SHP77 treated with DMSO at 0.1 percent for 48 hours (cell line): Measurements from ENCODE around the gene PLXND1.
"Not testable (repeated sequence)": the region's sequence is repeated elsewhere in the genome, so short reads cannot be mapped to it uniquely, and the experiment has no call there.

Experiments
- DNase-seq: peaks from one replicate; lab custom pipeline; 2025; lab: John Stamatoyannopoulos, UW

The PLXND1 gene

DNA sequence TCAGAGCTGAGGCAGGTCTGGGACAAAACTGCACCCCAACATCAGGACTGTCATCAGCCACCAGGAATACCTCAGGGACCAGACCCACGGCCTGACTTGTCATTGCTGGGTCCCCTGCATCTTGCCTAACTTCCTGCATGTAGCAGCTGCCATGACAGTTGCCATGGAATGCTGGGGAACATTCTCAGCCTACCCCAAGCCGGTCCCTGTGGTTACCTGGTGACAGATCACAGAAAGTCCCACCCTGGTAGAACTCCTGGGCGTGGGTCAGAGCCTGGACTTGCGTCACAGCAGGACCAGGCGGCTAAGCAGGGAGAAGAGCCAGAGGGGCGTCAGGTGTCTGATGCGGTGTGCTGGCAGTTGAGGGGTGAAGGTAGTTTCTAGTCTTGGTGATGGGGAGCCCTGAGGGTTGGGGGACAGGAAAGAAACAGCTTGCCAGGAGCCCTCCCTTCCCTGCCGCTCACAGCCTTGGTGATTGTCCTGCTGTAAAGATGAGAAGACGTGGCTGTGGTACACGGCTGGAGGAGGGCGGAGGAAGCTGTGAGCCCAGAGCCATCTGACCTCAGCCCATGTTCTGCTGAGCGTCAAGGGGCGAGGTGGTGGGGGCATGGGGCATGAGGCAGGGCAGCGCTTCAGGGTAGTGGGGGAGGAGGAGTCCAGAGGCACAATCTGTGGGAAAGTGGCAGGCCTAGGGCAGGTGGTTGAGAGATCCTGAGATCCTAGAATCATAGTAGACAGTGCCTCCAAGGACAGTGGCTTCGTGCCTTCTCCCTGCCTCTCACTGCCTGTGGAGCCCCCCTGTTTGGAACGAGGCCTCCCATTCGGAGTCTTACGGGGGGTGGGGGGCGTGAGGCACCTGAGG, 58.1 kb downstream of the PLXND1 start:
- DNase-seq: no peak

DNA sequence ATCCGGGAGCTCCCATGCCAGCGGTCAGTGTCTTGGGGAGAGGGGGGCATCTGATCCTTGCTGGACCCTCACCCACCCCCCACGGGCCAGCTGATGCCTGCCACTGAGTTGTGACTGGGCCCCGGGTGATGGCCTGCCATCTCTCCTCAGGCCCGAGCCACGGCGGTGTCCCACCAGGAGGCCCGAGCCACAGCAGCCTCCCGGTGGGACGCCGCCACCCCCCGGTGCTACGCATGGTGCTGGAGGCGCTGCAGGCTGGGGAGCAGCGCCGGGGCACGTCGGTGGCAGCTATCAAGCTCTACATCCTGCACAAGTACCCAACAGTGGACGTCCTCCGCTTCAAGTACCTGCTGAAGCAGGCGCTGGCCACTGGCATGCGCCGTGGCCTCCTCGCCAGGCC, 59.2 kb downstream of the PLXND1 start:
- no peak for DNase-seq

DNA sequence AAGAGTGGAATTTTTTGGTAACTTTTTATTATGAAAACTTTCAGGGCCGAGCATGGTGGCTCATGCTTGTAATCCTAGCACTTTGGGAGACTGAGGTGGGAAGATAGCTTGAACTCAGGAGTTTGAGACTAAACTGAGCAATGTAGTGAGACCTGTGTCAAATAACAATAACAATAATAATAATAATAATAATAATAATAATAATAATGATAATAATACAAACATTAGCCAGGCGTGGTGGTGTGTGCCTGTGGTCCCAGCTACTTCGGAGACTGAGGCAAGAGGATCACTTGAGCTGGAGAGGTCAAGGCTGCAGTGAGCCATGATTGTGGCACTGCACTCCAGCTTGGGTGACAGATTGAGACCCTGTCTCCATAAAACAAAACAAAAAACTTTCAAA, 60.5 kb downstream of the PLXND1 start:
- DNase-seq: not testable (repeated sequence)

DNA sequence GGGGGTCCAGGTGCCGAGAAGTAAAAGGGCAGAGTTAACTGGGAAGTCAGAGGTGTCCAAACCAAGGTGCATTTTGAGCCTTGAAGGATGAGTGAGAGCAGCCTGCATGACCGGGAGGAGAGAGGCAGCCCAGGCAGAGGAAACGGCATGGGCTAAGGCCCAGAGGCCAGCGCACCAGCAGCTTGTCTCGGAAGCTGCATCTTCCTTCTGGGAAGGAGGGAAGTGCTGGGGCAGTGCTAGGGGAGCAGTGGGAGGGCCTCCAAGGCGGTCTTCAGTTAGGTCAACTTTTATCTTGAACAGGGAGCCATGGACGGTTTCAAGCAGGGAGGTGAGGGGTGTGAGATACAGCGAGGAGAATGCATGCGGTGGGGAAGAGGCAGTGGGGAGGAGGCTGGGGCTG, 62.5 kb downstream of the PLXND1 start:
- DNase-seq: no peak

DNA sequence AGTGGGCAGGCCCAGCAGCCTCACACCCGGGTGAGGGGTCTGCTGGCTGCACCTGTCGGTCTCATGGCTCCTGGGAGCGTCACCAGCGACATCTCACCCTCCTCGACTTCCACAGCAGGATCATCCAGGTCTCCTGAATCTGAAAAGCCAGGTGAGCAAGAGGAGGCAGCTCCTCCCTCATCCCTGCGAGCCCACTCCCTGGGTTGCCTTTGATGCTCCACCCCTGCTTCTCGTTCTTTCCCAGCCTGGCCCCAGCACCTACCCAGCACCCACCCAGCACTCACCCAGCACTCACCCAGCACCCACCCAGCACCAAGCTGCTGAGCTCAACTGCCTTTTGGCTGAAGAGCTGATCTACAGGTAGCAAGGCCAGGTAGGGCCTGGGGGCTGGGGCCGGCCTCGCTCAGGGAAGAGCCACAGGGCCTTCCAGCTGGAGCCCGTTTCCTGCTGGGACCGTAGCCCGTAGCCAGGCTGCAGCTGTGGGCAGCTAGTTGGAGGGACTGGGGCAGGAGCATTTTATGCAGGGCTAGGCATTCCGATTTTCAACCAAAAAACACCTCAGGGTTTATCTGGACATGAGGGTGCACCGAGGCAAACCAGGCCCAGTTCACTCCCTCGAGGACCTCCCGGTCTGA, 63.2 kb downstream of the PLXND1 start, which contains the start of gene H1-8:
TSS of gene H1-8 (plus strand) at position 20 of the 635 bp plus-strand sequence. CDS start at position 64, 44 bp downstream.
- no peak for DNase-seq

DNA sequence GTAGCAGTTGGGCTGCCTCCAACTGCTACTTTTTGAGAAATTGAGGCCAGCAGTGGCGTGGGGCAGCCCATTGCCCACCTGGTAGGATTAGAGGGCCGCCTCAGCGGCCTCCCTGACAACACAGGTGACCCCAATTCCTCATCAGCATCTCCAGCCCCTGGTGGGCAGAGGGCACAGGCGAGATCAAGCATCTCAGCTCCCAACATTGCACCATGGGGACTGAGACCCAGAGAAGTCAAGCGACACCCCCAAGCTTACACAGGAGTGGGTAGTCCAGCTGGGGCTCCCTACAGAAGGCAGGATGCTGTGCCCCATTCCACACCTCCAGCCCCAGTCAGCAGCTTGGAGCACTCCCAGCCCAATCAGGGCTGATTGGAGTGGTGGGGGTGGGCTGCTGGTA, 63.7 kb downstream of the PLXND1 start:
- DNase-seq: no peak

DNA sequence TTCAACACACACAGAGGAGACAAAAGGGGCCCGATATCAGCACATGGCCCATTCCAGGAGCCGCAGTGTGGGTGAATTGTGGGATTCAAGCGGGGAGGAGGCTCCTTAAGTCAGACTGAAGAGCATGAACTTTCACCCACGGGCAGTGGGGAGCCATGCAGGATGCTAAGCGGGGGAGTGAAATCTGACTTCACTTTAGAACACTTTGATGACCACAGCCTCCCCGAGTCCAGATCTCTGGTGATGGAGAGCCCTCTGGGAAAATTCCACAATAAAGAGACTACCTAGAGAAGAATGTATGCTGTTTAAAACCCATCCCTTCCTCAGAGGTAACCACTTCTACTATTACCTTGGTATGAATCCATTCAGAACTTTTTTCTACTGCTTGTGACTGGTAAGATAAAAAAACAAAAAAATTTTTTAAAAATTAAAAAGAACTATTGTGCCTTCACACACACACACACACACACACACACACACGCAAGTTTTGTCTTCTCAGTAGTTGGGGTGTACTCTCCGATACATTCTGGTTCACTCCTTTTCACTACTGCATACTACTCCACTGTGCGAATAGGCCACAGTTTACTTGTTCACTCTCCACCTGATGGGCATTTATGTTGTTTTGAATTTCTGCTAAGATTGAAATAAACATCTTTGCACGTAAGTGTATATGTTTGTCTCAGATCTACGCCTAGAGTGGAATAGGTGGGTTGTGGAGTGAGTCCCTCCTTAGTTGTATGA, 65.5 kb downstream of the PLXND1 start:
- DNase-seq: no peak

DNA sequence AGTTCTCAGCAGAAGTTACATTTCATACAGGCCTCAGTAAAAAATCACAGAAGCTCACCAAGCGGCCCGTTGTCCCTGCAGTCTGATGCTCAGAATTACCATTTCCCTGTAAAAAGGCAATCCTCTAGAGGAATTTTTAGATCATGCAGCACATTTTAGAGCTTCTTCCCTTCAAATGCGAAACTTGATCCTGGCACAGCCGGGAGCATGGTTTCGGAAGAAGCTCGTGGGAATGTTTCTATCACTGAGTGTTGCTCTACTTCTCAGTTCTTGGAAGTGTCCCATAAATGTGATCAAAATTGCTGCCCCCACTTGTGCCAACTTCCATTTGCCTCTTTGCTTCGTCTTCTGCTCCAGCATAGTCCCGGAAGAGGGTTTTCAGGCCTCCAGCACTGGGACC, 67.3 kb downstream of the PLXND1 start:
- no peak for DNase-seq

DNA sequence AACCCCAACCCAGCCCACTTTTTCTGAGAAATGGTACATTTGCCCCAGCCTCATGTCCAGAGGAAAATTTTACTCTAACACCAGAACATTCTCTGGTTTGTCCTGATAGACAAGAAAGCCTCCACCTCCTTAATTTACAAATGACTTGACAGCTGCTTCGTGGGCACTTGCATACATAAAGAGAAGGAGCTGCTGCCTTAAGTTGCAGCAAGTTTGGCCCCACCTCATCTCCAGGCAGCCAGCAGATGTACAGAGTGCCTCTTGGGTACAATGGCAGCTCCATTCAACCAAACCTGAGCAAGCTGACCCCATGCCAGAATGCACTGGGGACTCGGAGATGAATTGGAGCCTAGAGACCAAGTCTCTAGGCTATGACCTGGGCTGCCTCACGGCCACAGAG, 69.7 kb downstream of the PLXND1 start:
- DNase-seq: no peak

DNA sequence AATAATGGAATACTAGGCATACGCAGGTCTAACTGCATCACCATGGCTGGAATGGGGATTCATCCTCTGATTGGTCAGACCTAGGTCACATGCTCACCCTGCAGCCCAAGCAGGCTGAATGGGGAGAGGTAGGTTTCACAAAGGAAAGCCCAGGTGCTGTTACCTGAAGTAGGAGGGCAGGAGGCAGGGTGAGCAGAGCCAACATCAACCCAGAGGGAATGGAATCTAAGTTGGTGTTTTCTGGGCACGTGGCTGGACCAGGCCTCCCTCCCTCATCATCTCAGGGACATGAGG, 70.2 kb downstream of the PLXND1 start:
- no peak for DNase-seq

DNA sequence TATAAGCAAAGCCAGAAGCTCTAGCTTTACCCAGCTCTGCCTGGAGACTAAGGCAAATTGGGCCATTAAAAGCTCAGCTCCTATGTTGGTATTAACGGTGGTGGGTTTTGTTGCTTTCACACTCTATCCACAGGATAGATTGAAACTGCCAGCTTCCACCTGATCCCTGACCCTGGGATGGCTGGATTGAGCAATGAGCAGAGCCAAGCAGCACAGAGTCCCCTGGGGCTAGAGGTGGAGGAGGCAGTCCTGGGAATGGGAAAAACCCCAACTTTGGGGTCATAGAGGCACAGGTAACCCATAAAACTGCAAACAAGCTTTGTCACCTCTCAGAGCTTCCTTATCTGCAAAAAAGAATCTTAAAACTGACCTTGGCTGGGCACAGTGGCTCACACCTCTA, 71.4 kb downstream of the PLXND1 start:
- no peak for DNase-seq

DNA sequence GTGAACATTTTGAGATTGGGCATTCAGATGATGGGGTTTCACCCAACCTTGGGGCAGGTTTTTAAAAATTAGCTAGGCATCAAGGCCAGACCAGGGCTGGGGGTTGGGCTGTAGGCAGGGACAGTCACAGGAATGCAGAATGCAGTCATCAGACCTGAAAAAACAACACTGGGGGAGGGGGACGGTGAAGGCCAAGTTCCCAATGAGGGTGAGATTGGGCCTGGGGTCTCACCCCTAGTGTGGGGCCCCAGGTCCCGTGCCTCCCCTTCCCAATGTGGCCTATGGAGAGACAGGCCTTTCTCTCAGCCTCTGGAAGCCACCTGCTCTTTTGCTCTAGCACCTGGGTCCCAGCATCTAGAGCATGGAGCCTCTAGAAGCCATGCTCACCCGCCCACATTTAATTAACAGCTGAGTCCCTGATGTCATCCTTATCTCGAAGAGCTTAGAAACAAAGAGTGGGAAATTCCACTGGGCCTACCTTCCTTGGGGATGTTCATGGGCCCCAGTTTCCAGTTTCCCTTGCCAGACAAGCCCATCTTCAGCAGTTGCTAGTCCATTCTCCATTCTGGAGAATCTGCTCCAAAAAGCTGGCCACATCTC, 71.9 kb downstream of the PLXND1 start:
- no peak for DNase-seq

DNA sequence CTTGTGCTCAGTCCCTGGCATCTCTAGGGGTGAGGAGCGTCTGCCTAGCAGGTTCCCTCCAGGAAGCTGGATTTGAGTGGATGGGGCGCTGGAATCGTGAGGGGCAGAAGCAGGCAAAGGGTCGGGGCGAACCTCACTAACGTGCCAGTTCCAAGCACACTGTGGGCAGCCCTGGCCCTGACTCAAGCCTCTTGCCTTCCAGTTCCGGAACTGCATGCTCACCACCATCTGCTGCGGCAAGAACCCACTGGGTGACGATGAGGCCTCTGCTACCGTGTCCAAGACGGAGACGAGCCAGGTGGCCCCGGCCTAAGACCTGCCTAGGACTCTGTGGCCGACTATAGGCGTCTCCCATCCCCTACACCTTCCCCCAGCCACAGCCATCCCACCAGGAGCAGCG, 73.1 kb downstream of the PLXND1 start:
- DNase-seq: no peak

DNA sequence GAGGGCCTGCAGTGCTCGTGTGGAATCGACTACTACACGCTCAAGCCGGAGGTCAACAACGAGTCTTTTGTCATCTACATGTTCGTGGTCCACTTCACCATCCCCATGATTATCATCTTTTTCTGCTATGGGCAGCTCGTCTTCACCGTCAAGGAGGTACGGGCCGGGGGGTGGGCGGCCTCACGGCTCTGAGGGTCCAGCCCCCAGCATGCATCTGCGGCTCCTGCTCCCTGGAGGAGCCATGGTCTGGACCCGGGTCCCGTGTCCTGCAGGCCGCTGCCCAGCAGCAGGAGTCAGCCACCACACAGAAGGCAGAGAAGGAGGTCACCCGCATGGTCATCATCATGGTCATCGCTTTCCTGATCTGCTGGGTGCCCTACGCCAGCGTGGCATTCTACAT, 74.2 kb downstream of the PLXND1 start:
- no peak for DNase-seq

DNA sequence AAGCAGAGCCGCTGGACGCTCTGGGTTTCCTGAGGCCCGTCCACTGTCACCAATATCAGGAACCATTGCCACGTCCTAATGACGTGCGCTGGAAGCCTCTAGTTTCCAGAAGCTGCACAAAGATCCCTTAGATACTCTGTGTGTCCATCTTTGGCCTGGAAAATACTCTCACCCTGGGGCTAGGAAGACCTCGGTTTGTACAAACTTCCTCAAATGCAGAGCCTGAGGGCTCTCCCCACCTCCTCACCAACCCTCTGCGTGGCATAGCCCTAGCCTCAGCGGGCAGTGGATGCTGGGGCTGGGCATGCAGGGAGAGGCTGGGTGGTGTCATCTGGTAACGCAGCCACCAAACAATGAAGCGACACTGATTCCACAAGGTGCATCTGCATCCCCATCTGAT, 74.8 kb downstream of the PLXND1 start:
- DNase-seq: no peak

DNA sequence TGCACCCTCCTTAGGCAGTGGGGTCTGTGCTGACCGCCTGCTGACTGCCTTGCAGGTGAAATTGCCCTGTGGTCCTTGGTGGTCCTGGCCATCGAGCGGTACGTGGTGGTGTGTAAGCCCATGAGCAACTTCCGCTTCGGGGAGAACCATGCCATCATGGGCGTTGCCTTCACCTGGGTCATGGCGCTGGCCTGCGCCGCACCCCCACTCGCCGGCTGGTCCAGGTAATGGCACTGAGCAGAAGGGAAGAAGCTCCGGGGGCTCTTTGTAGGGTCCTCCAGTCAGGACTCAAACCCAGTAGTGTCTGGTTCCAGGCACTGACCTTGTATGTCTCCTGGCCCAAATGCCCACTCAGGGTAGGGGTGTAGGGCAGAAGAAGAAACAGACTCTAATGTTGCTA, 75.7 kb downstream of the PLXND1 start:
- DNase-seq: no peak

DNA sequence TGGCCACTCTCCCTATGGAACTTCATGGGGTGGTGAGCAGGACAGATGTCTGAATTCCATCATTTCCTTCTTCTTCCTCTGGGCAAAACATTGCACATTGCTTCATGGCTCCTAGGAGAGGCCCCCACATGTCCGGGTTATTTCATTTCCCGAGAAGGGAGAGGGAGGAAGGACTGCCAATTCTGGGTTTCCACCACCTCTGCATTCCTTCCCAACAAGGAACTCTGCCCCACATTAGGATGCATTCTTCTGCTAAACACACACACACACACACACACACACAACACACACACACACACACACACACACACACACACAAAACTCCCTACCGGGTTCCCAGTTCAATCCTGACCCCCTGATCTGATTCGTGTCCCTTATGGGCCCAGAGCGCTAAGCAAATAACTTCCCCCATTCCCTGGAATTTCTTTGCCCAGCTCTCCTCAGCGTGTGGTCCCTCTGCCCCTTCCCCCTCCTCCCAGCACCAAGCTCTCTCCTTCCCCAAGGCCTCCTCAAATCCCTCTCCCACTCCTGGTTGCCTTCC, 76.2 kb downstream of the PLXND1 start:
- DNase-seq: no peak

DNA sequence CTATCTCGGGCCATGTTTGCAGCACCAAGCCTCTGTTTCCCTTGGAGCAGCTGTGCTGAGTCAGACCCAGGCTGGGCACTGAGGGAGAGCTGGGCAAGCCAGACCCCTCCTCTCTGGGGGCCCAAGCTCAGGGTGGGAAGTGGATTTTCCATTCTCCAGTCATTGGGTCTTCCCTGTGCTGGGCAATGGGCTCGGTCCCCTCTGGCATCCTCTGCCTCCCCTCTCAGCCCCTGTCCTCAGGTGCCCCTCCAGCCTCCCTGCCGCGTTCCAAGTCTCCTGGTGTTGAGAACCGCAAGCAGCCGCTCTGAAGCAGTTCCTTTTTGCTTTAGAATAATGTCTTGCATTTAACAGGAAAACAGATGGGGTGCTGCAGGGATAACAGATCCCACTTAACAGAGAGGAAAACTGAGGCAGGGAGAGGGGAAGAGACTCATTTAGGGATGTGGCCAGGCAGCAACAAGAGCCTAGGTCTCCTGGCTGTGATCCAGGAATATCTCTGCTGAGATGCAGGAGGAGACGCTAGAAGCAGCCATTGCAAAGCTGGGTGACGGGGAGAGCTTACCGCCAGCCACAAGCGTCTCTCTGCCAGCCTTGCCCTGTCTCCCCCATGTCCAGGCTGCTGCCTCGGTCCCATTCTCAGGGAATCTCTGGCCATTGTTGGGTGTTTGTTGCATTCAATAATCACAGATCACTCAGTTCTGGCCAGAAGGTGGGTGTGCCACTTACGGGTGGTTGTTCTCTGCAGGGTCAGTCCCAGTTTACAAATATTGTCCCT, 76.9 kb downstream of the PLXND1 start:
- no peak for DNase-seq

DNA sequence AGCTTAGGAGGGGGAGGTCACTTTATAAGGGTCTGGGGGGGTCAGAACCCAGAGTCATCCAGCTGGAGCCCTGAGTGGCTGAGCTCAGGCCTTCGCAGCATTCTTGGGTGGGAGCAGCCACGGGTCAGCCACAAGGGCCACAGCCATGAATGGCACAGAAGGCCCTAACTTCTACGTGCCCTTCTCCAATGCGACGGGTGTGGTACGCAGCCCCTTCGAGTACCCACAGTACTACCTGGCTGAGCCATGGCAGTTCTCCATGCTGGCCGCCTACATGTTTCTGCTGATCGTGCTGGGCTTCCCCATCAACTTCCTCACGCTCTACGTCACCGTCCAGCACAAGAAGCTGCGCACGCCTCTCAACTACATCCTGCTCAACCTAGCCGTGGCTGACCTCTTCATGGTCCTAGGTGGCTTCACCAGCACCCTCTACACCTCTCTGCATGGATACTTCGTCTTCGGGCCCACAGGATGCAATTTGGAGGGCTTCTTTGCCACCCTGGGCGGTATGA, 77.8 kb downstream of the PLXND1 start, which contains the start of gene RHO:
TSS of gene RHO (plus strand) at position 51 of the 512 bp plus-strand sequence. CDS start at position 146, 95 bp downstream.
- no peak for DNase-seq

DNA sequence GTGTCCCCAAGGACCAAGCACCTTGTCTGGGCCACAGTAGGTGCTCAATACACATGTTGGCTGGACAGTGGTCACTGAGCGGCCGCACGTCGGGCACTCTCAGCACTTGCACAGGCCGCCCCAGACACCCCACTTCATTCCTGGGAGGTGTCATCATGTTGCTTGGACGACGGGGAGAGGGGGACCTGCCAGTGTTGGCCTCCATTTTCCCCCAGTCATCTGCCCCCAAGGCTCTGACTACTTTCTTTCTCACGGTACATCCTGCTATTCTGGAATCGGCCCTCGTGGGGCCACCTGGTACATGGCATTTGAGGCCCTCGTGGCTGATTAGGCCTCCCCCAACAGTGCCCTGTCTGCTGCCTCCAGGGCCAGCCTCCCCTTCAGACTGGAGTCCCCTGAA, 79.2 kb downstream of the PLXND1 start:
- DNase-seq: no peak
